ENCODE results near the gene PRDM9.

DNA sequence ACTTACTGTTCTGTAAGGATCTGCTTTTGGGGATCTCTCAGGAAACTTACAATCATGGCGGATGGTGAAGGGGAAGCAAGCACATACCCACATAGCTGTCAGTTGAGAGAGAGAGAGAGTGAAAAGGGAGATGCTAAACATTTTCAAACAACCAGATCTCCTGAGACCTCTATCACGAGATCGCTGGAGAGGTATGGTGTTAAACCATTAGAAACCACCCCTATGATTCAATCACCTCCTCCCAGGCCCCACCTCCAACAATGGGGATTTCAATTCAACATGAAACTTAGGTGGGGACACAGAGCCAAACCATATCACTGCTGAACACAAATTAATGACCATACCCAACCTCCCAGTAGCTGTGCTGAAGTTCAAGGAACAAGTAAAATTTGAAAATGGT, 48.2 kb upstream of the PRDM9 start:
- TF ChIP-seq EZH2 (IDR thresholded peaks at IDR 0.05; ENCODE audit: insufficient read depth, poor library complexity, severe bottlenecking) (no peak), EZH2phosphoT487 (IDR thresholded peaks at IDR 0.05; ENCODE audit: insufficient read depth, low read depth) (no peak)
